Sigmoid colon (tissue), 4 donors: Measurements from ENCODE around the gene TRIP12.

ENCODE experiments used
- CTCF ChIP-seq, 4 experiments: fragments of 450-650 bp in 3 of 4; fragments of 200-600 bp in 1 of 4; IDR thresholded peaks; one replicate each; pipeline ENCODE4 v1.5.1; 2016 to 2019; ENCODE audit warnings: antibody characterized with exemption in 4 of 4, mild to moderate bottlenecking in 3 of 4, moderate library complexity in 2 of 4
- EP300 ChIP-seq, 4 donors: sonication (generic); formaldehyde crosslinking; IDR thresholded peaks; one replicate each; pipeline ENCODE4 v1.6.1; 2017; ENCODE audit warnings: antibody characterized with exemption in 4 of 4
- POLR2A ChIP-seq, 2 donors: fragments of 450-650 bp; IDR thresholded peaks; one replicate each; pipeline ENCODE4 v1.6.1; 2016; ENCODE audit warnings: antibody characterized with exemption in 2 of 2, mild to moderate bottlenecking in 2 of 2, moderate library complexity in 2 of 2
- POLR2AphosphoS5 ChIP-seq, 4 donors: sonication (generic); formaldehyde crosslinking; IDR thresholded peaks; one replicate each; pipeline ENCODE4 v1.6.1; 2017; ENCODE audit warnings: antibody characterized with exemption in 4 of 4

- TF ChIP-seq CTCF (IDR thresholded peaks at IDR 0.05) (no peak), POLR2A (IDR thresholded peaks at IDR 0.05) (peak in 1 of 2 donors; percentile 29), POLR2AphosphoS5 (IDR thresholded peaks at IDR 0.05) (peak in 3 of 4 donors; percentile 53 to 77 (median 66)), EP300 (IDR thresholded peaks at IDR 0.05) (peak in 1 of 4 donors; percentile 23)
Measured at GRCh38 chr2:229921892-229922448, at the start of gene TRIP12.
